ENCODE results near the gene TNK1.

The TNK1 gene

DNA sequence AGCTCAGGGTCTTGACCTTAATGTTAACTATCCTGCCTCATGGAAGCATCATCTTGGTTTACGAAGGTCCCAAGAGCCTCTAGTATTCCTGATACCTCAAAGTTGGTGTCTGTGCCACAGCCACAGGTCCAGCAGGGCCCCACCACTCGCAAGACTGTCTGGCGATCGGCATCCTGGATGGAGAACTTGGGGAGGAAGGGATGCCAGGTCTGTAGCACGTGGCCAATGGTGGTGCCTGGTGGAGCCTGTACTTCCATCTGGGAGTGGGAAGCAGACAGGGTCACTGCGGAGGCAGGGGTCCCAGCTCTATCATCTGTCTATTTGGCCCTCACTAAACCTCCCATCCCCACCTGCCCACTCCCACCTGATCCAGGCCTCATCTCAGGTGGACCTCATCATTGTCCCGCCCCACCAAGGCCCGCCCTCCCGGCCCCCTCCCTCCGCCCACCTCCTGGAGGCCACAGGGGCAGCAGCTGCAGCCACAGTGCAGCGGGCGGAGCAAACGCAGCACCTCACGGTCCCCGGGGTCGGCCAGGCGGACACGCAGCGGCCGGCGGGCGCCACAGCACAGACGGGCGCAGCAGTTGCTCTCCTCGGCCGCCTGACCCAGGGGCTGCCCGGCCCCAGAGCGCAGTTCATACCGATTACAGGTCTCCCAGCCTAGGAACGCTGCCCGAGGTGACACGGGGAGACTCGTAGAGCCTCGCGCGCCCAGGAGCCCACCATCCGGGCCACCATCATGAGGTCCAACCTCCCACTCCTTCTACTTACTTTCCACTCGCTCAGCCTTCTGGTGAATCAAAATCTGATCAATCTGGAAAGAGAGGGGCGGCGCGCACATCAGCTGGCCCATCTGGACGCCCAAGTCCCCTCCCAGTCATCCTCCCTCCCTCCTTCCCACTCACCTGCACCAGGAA is 12.1 kb downstream of the TNK1 start:
- no peak for DNase-seq

GRCh38 chr17:7393613-7394451 is 12.9 kb downstream of the TNK1 start:
- DNase-seq = peak; percentile 50

DNA sequence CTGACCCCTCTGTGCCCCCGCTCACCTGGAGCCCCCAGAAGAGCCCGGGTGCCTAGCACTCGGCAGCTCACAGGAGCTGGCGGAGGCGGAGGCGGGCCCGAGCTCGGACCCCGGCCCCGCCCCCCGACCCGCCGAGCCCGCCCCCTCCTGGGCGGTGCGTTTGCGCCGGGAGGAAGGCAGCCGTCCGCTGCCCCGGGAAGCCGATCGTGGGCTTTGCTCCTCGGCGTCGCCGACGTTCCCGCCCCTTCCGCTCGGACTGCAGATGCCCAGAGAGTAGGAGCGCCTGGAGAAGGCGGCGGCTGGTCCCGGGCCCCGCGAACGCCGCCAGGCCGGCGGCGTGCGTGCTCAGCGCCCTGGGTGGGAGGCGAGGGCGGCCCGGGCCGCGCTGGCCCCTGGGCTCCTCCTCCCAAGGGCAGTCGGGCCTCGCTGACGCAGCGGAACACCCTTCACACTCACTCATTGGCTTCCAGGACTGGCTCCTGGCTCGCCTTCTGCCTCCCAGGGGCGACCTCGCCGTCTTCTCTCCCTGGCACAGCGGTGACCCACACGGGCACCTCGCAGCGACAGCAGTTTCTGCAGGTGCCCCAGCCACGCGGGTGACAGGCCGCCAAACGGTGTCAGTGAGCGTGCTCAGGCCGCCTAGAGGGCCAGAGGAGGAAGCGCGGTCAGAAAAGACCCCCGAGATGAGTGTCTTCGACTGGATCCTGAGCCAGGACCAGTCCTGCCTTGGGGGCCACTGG is 13.7 kb downstream of the TNK1 start, which contains the start of gene PLSCR3:
PLSCR3 (minus strand) TSS at position 74 of the 740 bp plus-strand sequence. CDS start 415 bp downstream, outside the sequence.
- DNase-seq = peak; percentile 91

DNA sequence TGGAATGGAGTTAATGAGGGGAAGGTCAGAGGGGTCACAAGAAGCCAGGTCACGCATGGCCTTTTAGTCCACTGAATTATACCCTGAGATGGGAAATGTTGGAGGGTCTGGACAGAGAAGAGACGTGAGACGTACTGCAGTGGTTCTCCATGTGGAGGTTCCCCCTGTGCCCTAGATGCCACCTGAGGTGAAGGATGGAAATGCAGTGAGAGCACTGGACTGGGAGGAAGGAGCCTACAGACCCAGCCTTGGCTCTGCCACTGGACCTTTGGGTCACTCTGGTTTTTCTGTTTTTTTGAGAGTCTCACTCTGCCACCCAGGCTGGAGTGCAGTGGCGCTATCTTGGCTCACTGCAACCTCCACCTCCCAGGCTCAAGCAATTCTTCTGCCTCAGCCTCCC is 15.3 kb downstream of the TNK1 start:
- no peak for DNase-seq

DNA sequence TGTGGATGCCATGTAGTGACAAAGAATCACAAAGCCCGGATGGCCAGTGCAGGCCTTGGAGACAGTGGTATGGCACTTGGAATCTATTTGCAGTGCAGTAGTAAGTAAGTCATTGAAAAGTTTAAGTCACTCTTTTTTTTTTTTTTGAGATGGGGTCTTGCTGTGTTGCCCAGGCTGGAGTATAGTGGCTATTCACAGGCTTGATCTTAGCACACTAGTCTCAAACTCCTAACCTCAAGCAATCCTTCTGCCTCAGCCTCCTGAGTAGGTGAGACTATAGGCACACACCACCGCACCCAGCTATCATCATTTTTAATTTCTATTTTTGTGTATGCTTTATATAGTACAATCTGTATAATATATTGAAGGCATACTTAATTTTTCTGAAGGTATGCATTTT is 17.7 kb downstream of the TNK1 start:
- no peak for DNase-seq

DNA sequence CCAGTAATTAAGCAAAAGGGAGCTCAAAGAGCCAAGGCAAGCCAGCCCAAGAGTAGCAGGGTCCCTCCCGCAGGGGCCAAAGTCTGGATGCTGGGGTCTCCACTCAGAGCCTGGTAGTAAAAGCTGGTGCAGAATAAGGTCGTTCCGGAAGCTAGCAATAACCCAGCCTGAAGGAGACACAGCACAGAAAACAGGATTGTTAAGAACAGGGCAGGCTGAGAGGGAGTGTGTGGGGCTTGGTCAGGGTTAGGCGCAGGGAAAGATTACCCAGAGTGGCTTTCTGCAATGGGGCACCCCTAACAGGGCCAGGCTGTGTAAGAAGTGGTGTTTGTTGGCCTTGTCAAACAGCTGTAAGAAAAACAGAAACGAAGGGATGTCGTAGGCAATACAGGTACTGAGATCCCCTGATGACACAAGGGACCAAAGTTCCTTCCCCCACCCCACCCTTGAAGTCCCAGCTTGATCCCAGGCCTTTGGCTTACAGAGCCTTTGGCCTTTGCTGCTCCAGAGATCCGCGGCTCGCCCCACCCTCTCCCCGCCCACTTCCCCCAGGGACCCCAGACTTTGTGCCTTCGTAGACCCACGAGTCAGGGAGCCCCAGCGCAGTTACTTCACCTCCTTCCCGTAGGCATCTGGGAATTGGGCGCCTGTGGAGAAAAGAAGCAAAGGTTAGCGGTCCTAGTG is 22.3 kb downstream of the TNK1 start:
- peak; percentile 64 for DNase-seq

DNA sequence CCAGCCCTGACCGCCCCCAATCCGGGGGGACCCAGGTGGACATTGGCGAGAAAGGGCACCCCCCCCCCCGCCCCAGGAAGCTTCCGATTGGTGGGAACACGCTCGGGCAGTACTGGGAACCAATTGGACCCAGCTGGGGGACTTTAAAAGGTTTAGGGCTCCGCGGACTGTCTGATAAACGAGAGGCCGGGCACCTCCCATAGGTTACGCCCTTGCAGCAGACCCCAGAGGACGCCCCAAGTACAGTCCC is 22.8 kb downstream of the TNK1 start:
- DNase-seq = peak; percentile 91

- peak; percentile 100 for DNase-seq
Measured at GRCh38 chr17:7403977-7404736, 23.3 kb downstream of the TNK1 start, which contains the start of gene TMEM256. TMEM256 (minus strand) TSS chr17:7404097; CDS start chr17:7404084, 13 bp downstream.

DNA sequence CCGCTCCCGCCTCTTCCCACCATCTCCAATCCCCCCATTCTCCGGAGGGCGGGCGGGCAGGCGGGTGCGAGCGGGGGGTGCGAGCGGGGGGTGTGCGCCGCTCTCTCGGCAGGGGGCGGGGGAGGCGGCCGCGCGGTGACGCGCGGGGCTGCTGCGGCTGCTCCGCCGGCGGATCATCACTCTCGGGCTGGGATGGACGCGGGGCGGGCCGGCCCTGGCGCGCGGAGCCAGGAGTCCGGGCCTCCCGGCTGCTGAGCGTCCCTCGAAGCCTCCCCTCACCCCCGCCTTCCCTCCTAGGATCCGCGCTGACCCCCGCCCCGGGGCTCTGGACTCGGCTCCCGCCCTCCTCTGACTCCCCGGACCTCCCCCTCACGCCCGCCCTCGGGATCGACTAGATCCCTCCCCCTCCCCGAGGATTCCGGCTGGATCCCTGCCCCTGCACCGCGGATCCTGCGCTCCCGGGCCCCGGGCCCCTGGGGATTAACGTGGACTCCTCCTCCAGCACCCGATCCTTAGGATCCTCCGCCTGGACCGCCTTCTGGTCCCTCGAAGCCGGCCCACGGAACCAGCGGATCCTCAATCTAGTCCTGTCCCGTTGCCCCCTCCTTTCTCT is 24.0 kb downstream of the TNK1 start:
- no peak for DNase-seq

- DNase-seq = no peak
Measured at GRCh38 chr17:7405350-7406234, 24.7 kb downstream of the TNK1 start.

- DNase-seq = no peak
Measured at GRCh38 chr17:7406235-7406825, 25.4 kb downstream of the TNK1 start.

GRCh38 chr17:7407082-7407481 is 26.2 kb downstream of the TNK1 start:
- no peak for DNase-seq

GRCh38 chr17:7407485-7408251 is 26.8 kb downstream of the TNK1 start, which contains the start of gene NLGN2:
NLGN2 (plus strand) TSS chr17:7407845; CDS start chr17:7408256, 411 bp downstream.
- no peak for DNase-seq

DNA sequence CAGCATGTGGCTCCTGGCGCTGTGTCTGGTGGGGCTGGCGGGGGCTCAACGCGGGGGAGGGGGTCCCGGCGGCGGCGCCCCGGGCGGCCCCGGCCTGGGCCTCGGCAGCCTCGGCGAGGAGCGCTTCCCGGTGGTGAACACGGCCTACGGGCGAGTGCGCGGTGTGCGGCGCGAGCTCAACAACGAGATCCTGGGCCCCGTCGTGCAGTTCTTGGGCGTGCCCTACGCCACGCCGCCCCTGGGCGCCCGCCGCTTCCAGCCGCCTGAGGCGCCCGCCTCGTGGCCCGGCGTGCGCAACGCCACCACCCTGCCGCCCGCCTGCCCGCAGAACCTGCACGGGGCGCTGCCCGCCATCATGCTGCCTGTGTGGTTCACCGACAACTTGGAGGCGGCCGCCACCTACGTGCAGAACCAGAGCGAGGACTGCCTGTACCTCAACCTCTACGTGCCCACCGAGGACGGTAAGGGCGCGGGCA is 27.4 kb downstream of the TNK1 start:
- DNase-seq = peak; percentile 38

DNA sequence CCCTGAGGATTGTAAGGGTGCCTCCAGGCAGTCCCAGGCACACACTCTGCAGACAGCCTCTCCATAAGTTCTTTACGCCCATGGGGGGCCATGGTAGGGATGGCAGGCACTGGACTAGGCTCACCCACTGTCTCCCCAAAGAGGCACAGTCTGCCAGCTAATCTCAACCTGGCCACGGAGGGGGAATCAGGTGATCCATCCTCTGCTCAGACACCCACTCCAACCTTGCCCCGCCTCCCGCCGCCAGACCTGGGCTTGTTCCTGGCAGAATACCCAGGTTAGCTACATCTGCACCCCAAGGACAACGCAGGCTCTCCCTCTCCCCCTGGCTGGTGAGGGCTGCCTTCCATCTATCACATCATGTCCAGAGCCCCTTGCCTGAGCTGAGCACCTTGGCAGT is 28.0 kb downstream of the TNK1 start:
- no peak for DNase-seq

GRCh38 chr17:7409716-7410115 is 28.8 kb downstream of the TNK1 start:
- no peak for DNase-seq

- no peak for DNase-seq
Measured at GRCh38 chr17:7410634-7411426, 29.9 kb downstream of the TNK1 start.

- no peak for DNase-seq
Measured at GRCh38 chr17:7411427-7411750, 30.5 kb downstream of the TNK1 start.
